GM12874 (cell line): ENCODE measurements around the gene DHX35.

Experiments
- TF ChIP-seq, protein P1 (sequence below): IDR thresholded peaks from 2 replicates; pipeline ENCODE4 v1.5.1; 2011; ENCODE audit warnings: low read depth, mild to moderate bottlenecking, control low read depth, low read length, moderate library complexity; ENCODE audit not compliant: insufficient read depth

DHX35 gene

GRCh38 chr20:38982291-38982690 lies 20.1 kb downstream of the DHX35 start:
- TF ChIP-seq, protein P1, sequence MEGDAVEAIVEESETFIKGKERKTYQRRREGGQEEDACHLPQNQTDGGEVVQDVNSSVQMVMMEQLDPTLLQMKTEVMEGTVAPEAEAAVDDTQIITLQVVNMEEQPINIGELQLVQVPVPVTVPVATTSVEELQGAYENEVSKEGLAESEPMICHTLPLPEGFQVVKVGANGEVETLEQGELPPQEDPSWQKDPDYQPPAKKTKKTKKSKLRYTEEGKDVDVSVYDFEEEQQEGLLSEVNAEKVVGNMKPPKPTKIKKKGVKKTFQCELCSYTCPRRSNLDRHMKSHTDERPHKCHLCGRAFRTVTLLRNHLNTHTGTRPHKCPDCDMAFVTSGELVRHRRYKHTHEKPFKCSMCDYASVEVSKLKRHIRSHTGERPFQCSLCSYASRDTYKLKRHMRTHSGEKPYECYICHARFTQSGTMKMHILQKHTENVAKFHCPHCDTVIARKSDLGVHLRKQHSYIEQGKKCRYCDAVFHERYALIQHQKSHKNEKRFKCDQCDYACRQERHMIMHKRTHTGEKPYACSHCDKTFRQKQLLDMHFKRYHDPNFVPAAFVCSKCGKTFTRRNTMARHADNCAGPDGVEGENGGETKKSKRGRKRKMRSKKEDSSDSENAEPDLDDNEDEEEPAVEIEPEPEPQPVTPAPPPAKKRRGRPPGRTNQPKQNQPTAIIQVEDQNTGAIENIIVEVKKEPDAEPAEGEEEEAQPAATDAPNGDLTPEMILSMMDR = no peak

DNA sequence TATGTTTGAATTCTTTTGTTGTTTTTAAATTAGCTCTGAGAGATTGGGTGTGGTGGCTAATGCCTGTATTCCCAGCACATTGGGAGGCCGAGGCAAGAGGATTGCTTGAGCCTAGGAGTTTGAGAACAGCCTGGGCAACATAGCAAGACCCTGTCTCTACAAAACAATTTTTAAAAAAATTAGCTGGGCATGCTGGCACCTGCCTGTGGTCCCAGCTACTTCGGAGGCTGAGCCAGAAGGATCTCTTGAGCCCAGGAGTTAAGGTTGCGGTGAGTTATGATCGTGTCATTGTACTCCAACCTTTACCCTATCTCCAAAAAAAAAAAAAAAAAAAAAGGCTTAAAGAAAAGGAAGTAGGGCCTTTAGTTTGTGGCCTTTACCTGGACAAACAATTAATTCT lies 22.9 kb downstream of the DHX35 start:
- TF ChIP-seq, protein P1 = no peak

DNA sequence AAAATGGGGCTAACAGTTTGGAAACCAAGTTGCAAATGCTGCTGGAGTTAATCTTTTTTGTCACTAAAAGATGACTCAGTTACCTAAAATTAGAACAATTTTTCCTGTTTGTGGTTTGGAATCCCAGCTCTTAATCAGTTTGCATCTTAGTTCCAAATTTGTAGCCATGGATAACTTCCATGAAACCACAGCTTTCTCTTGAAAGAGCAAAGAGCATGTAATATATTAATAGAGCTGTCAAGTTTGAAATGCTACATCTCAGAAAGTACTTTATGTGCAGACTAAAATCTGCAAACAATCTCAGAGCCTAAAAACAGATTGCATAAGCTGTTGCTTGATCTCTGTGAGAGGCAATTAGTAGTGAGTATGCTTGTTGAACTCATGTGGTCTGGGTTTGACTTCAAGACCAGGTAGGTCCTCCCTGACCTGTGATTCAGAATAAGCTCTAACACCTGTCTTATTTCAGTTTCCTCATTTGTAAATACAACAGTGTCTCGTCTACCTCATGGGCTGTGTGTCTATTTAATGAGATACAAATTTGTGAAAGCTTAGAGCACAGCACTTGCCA lies 23.5 kb downstream of the DHX35 start:
- TF ChIP-seq, protein P1 = no peak

GRCh38 chr20:38986663-38987062 lies 24.5 kb downstream of the DHX35 start:
- TF ChIP-seq, protein P1 = no peak

DNA sequence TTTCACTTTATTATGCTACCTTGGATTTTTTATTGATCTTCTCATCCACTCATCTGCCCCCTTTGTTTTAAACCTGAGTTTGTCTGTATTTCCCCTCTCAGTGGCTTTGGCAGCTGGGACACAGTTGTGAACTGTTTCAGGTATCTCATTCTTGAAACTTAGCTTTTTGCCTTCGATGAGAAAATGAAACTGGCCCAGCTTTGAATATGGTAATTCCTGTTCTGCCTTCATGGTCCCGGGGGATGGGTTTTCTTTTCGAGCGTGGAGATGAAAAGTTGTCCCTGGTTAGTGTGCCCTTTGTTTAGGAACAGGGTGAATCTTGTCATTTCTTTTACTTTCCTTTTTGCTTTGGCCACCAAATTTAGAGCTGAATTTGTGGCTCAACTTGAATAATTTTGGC lies 25.6 kb downstream of the DHX35 start:
- TF ChIP-seq, protein P1 = no peak

DNA sequence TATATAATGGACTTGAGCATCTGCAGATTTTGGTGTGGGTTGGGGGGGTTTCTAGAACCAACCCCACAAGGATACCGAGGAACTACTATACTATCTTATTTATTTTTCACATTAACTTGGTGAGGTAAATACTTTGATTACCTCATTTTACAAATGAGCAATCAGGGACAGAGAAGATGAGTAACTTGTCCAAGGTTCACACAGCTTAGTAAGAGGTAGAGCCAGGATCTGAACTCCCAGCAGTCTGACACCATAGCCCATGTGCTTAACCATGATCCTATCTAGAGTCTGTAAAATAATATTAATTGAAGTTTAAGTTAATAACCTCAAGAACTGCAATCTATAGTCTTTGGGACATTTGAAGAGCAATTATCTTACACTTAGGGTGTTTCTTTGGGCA lies 28.6 kb downstream of the DHX35 start:
- TF ChIP-seq, protein P1 = no peak

DNA sequence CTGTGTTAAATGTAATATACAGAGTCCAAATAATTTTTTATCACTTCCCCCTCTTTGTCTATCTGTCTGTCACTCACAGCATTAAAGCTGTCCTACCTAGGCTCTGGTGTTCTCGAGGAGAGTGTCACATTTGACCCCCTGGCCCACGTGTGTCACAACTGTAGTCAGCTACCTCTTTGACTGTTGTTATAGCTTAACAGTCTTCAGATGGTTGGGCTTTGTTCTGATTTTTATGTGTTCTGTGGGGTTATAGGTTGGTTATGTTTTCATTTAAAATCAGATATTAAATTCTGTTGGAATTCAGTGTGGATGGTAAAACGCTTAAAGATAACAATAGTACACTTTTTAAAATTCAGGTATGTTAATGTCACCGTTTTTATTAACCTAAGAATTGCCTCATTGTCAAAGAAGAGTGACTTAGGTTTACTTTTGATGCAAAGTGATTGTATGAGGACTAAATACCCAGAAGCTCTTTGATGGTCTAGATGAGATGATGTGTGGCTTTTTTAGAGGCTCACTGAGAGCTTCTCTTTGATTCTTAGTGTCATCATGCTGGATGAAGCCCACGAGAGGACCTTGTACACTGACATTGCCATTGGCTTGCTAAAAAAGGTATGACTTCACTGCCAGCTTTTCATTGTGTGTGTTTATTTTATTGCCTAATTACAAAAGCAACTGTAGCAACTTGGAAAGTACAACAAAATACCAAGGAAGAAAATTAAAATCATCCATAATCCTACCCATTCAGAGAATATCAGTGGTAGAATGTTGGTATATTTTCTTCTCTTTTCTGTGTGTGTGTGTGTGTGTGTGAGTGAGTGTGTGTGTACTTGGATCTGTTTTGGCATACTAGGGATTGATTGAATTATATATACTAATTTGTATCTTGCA lies 29.9 kb downstream of the DHX35 start:
- TF ChIP-seq, protein P1 = no peak
